HFF-Myc (cell line): ENCODE data around the gene CCNK.

Source experiments
- DNase-seq: peaks from one replicate; pipeline ENCODE4 v3.0.0-alpha.2; 2011; ENCODE audit warnings: low read depth; ENCODE audit errors: extremely low read depth
- H3K4me3 ChIP-seq: replicated peaks from 2 replicates; pipeline ENCODE4 v1.5.1; 2011; ENCODE audit warnings: low read depth, mild to moderate bottlenecking, control low read depth, low read length
- TF ChIP-seq, protein P1 (sequence below): IDR thresholded peaks from 2 replicates; pipeline ENCODE4 v1.5.1; 2012; ENCODE audit warnings: mild to moderate bottlenecking, low read depth, low read length, control low read depth; ENCODE audit errors: missing control alignments

CCNK gene

DNA sequence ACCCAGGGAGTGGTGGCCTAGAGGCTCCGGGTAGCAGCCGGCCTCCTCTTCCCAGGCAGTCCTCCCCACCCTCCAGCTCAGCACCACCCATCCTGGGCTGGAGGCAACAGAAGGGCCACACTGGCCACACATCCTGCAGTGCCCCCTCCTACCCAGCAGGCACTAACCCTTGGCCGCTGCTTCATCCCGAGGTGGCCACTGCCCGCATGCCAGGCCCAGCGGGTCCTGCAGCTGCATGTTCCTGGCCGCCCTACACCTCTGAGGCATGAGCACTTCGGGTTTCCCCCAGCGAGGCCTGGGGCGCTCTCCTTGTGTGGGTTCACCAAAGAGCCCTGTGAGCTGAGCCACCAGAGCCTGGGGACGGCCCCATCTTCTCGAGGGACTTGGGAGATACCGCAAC lies 61.4 kb downstream of the CCNK start:
- DNase-seq = no peak
- H3K4me3 ChIP-seq = no peak overlapping the region
- TF ChIP-seq, protein P1, sequence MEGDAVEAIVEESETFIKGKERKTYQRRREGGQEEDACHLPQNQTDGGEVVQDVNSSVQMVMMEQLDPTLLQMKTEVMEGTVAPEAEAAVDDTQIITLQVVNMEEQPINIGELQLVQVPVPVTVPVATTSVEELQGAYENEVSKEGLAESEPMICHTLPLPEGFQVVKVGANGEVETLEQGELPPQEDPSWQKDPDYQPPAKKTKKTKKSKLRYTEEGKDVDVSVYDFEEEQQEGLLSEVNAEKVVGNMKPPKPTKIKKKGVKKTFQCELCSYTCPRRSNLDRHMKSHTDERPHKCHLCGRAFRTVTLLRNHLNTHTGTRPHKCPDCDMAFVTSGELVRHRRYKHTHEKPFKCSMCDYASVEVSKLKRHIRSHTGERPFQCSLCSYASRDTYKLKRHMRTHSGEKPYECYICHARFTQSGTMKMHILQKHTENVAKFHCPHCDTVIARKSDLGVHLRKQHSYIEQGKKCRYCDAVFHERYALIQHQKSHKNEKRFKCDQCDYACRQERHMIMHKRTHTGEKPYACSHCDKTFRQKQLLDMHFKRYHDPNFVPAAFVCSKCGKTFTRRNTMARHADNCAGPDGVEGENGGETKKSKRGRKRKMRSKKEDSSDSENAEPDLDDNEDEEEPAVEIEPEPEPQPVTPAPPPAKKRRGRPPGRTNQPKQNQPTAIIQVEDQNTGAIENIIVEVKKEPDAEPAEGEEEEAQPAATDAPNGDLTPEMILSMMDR = no peak

DNA sequence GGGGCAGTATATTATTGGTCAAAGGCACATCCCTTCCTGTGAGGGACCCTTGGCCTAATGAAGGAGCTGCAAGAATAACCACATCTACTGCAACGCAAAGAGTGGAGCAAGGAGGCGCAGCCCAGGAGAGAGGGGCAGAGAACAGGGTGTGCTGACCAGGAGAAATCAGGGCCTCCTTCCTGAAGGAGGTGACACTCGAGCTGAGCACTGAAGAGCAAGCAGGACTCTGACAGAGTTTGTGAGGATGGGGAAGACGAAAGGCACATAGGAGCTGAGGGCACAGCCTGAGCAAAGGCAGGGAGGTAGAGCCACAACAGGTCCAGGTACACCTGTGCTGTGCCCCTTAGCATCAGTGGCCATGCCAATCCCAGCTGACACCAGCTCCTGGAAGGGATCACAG lies 62.2 kb downstream of the CCNK start:
- DNase-seq = no peak
- TF ChIP-seq, protein P1 = no peak
- no peak overlapping the region for H3K4me3 ChIP-seq

DNA sequence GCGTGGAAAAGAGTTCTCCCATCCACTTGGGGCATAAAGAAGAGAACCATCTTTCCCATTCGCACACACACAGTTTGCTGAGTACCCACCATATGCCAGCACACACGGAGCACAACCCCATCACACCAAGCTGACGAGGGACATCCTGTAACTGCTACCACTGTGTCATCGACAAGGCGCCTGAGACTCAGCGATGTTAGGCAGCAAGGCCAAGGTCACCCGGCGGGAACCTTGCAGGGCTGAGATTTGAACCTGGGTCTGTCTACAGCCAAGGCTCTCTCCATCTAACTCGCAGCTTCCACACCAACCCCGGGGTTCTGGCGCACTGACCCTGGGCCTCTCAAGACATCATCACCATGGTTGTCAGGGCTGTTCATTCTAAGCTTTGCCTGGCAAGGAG lies 62.8 kb downstream of the CCNK start:
- DNase-seq = no peak
- TF ChIP-seq, protein P1 = no peak
- no peak overlapping the region for H3K4me3 ChIP-seq

DNA sequence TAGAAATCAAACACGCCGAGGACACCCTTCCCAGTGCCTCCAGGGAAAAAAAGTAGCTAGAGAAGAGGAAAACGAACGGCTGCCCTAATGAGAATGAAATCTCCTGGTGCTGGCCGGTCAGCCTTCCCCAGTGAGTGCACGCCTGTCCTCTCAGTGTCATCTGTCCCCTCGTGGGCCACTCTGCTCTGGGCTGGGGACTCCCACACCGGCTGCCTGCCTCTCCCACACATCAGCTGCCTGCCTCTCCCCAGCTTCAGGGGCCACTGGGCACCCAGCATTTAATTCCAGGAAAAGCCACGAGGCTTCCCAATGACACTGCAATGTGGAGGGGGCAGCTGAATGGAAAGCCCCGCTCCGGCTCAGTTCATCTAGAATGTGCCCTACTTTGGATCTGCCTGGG lies 63.8 kb downstream of the CCNK start:
- no peak for DNase-seq
- TF ChIP-seq, protein P1 = no peak
- no peak overlapping the region for H3K4me3 ChIP-seq

DNA sequence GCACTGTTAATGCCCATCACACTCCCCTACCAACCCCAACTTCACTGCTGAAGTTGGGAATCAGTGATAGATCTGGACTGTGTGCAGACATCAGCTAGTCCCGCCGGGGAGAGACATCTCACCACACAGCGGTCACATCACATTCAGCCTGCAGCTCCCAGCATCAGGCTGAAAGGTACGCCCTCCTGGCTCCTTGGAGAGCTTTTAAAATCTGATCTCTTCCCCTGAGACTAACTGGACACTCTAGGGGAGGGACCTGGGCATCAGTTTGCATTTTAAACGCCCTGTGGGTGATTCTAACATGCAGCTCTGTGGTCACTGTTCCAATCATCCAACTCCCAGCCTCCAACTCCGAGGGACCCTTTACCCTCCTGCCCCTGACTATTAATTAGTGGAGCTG lies 64.4 kb downstream of the CCNK start:
- TF ChIP-seq, protein P1 = no peak
- DNase-seq = no peak
- H3K4me3 ChIP-seq = no peak overlapping the region

DNA sequence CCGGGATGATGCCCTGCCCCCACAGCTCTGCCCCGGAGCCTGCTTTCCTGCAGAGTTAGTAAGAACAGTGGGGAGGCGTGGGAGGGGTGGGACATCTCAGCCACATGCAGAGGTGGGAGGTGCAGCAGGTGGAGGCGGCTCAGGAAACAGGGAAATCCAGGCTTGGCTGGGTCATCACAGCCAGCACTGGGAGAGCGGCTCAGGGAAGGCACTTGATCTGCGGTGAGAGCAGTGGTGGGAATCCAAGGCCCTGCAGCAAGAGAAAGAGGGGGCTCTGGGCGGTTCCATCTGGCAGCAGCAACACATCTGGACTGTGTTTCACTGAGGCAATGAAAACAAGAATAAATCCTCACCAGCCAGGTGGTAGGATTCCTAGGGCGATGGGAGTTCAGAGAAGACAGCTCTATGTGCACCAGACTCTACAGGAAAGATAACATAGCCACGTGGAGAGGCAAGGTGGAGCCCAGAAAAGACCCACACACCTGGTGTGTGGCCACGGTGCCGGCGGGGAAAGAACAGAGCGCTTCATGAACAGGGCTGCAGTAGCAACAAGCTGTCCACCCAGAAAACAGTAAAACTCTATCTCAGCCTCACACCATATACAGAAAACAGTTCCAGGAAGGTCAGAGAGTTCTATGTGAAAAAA lies 65.1 kb downstream of the CCNK start:
- H3K4me3 ChIP-seq = no peak overlapping the region
- DNase-seq = no peak
- TF ChIP-seq, protein P1 = no peak

DNA sequence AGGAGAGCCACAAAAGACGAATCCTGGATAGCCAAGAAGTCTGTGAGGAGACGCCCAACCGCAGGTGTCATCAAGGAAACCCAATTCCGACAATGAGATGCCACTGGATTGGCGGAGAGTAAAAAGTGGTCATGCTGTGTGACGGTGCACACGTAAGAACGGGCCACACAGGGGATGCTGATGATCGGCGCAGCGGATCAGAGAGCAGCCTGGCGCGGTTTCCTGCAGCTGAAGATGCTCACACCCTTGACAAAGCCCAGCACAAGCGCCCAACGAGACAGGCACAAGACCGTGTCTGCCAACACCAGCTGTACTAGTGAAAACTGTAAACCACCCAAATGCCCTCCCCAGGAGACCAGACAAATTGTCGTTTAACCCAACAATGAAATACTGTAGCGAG lies 67.0 kb downstream of the CCNK start:
- no peak for DNase-seq

More for the DNA sequence above, 67.0 kb downstream of the CCNK start:
- TF ChIP-seq, protein P1 = no peak
- no peak overlapping the region for H3K4me3 ChIP-seq
